ENCODE data around the gene SRRD.

Gene SRRD

GRCh38 chr22:26484360-26484706 is 656 bp downstream of the SRRD start:
- no peak for DNase-seq

GRCh38 chr22:26485013-26485412 is 1.3 kb downstream of the SRRD start:
- DNase-seq: no peak

- DNase-seq: no peak
These were observed 2.2 kb downstream of the SRRD start for GRCh38 chr22:26485806-26486390.

GRCh38 chr22:26486394-26486793 is 2.7 kb downstream of the SRRD start:
- no peak for DNase-seq

GRCh38 chr22:26487996-26488395 is 4.3 kb downstream of the SRRD start:
- DNase-seq: no peak

- no peak for DNase-seq
These were observed 5.9 kb downstream of the SRRD start for GRCh38 chr22:26489447-26490036.

- DNase-seq: no peak
These were observed 8.5 kb downstream of the SRRD start for GRCh38 chr22:26492220-26492619.

- no peak for DNase-seq
These were observed 10.8 kb downstream of the SRRD start for GRCh38 chr22:26494506-26494905.

GRCh38 chr22:26496456-26496855 is 12.8 kb downstream of the SRRD start:
- DNase-seq: no peak

GRCh38 chr22:26499188-26499703 is 15.6 kb downstream of the SRRD start:
- DNase-seq: no peak

GRCh38 chr22:26501996-26502395 is 18.3 kb downstream of the SRRD start:
- DNase-seq: no peak

GRCh38 chr22:26502688-26503561 is 19.2 kb downstream of the SRRD start:
- no peak for DNase-seq

- no peak for DNase-seq
These were observed 20.1 kb downstream of the SRRD start for GRCh38 chr22:26503758-26504157.

GRCh38 chr22:26508148-26508547 is 24.5 kb downstream of the SRRD start:
- no peak for DNase-seq

GRCh38 chr22:26512149-26512793 is 28.6 kb downstream of the SRRD start, which contains the start of gene TFIP11:
TFIP11 (minus strand) TSS chr22:26512473; CDS start chr22:26510272, 2,201 bp downstream.
- DNase-seq: no peak

GRCh38 chr22:26513838-26514237 is 30.2 kb downstream of the SRRD start:
- no peak for DNase-seq

- no peak for DNase-seq
These were observed 30.9 kb downstream of the SRRD start for GRCh38 chr22:26514419-26515161.

- no peak for DNase-seq
These were observed 32.3 kb downstream of the SRRD start for GRCh38 chr22:26515931-26516330.

GRCh38 chr22:26516503-26516902 is 32.8 kb downstream of the SRRD start:
- no peak for DNase-seq

GRCh38 chr22:26517429-26517828 is 33.8 kb downstream of the SRRD start:
- no peak for DNase-seq

GRCh38 chr22:26522012-26522411 is 38.3 kb downstream of the SRRD start:
- no peak for DNase-seq

GRCh38 chr22:26522592-26522991 is 38.9 kb downstream of the SRRD start:
- DNase-seq: no peak

- no peak for DNase-seq
These were observed 41.2 kb downstream of the SRRD start for GRCh38 chr22:26524870-26525269.

Data from NCI-H1436 treated with DMSO at 0.1 percent for 48 hours (cell line).